NCI-H128 (cell line): Measurements from ENCODE around the gene RIMBP3B.
"Not testable (repeated sequence)": the region's sequence is repeated elsewhere in the genome, so short reads cannot be mapped to it uniquely, and the experiment has no call there.

Experiments used
- DNase-seq: peaks from one replicate; lab custom pipeline; 2025; ENCODE audit not compliant: unreplicated experiment; lab: John Stamatoyannopoulos, UW

Gene RIMBP3B, protein sequence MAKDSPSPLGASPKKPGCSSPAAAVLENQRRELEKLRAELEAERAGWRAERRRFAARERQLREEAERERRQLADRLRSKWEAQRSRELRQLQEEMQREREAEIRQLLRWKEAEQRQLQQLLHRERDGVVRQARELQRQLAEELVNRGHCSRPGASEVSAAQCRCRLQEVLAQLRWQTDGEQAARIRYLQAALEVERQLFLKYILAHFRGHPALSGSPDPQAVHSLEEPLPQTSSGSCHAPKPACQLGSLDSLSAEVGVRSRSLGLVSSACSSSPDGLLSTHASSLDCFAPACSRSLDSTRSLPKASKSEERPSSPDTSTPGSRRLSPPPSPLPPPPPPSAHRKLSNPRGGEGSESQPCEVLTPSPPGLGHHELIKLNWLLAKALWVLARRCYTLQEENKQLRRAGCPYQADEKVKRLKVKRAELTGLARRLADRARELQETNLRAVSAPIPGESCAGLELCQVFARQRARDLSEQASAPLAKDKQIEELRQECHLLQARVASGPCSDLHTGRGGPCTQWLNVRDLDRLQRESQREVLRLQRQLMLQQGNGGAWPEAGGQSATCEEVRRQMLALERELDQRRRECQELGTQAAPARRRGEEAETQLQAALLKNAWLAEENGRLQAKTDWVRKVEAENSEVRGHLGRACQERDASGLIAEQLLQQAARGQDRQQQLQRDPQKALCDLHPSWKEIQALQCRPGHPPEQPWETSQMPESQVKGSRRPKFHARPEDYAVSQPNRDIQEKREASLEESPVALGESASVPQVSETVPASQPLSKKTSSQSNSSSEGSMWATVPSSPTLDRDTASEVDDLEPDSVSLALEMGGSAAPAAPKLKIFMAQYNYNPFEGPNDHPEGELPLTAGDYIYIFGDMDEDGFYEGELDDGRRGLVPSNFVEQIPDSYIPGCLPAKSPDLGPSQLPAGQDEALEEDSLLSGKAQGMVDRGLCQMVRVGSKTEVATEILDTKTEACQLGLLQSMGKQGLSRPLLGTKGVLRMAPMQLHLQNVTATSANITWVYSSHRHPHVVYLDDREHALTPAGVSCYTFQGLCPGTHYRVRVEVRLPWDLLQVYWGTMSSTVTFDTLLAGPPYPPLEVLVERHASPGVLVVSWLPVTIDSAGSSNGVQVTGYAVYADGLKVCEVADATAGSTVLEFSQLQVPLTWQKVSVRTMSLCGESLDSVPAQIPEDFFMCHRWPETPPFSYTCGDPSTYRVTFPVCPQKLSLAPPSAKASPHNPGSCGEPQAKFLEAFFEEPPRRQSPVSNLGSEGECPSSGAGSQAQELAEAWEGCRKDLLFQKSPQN (N-terminal part only)

DNA sequence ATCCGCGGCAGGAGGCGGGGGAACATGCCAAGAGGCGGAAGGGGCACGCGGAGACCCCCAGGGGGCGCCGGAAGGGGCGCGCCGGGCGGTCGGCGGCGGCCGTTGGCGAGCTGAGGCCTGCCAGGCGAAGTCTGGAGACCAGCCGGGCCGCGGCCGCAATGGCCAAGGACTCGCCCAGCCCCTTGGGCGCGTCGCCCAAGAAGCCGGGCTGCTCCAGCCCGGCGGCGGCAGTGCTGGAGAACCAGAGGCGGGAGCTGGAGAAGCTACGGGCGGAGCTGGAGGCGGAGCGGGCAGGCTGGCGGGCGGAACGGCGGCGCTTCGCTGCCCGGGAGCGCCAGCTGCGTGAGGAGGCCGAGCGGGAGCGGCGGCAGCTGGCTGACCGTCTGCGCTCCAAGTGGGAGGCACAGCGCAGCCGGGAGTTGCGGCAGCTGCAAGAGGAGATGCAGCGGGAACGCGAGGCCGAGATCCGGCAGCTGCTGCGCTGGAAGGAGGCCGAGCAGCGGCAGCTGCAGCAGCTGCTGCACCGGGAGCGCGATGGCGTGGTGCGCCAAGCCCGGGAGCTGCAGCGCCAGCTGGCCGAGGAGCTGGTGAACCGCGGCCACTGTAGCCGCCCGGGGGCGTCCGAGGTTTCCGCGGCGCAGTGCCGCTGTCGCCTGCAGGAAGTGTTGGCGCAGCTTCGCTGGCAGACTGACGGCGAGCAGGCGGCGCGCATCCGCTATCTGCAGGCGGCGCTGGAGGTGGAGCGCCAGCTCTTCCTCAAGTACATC lies at the start of gene RIMBP3B:
TSS of gene RIMBP3B (plus strand) at position 51 of the 767 bp plus-strand sequence. CDS start at position 159, 108 bp downstream.
- not testable (repeated sequence) for DNase-seq

DNA sequence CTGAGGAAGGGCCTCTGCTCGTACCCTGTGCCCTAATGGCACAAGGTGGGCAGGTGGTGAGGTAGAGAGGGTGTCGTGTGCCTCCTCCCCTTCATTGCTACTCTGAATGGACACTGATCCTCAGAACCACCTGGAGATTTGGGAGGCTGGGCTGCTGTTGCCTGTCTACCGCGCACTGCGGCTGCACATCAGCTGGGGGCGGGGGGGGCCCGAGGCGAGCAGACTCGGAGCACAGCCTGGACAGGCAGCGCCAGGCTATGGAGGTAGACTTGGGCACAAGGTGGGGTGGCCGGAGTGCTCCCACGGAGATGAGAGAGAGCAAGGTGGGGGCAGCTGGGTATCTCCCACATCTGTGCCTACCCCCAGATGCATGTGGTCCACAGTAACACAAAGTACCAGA lies 26.0 kb upstream of the RIMBP3B start:
- not testable (repeated sequence) for DNase-seq

DNA sequence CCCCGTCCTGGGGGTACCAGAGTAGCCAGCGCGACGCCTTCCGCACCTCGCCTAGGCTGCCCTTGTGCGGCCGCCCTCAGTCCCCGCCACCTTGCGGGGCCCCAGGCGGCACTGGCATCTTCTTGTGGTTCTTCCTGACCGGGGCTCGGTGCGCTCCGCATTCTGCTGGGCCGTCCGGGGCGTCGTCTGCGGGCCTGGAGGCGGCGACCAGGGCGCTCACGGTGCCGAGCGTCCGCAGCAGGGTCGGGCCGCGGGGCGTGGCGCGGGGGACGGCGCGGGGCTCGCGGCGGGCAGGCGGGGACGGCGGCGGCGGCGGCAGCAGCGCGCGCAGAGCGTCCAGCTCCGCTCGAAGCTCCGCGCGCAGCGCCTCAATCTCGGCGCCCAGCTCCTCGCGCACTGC lies 23.0 kb upstream of the RIMBP3B start:
- not testable (repeated sequence) for DNase-seq

DNA sequence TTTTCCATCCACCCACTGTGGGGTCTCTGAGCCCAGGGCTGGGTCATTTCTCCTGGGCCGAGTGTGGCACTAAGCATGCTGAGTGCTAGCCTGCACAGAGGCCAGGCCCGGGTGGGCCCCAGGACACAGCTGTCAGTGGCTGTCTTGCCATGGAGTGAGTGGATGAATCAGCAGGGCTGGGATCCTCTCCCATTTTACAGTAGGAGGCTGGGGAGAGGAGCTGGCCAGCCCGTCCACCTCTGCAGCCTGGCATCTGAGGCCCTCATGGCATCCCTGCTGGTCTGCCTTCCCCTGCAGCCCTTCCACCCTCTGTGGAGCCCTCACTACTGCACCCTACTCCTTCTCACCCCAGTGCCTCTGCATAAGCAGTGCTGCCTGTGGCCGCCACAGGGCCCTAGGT lies 21.1 kb upstream of the RIMBP3B start:
- not testable (repeated sequence) for DNase-seq

DNA sequence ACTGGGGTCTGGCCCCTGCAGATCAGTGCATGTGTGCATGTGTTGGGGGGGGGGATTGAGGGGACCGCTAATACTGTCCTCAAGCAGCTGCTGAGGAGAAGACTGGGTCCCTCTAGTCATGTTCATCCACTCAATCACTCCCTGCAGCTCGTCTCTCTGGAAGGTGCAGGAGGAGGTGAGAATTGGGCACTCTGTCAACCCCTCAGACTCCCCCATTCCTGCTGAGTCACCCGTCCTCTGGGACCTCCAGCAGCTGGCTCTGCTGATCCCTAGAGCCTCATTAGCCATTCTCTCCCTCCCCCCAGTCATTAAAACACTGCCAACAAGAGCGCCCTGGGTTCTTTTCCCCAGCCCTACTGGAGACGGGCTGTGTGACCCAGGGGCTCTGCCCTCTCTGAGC lies 20.5 kb upstream of the RIMBP3B start:
- not testable (repeated sequence) for DNase-seq

DNA sequence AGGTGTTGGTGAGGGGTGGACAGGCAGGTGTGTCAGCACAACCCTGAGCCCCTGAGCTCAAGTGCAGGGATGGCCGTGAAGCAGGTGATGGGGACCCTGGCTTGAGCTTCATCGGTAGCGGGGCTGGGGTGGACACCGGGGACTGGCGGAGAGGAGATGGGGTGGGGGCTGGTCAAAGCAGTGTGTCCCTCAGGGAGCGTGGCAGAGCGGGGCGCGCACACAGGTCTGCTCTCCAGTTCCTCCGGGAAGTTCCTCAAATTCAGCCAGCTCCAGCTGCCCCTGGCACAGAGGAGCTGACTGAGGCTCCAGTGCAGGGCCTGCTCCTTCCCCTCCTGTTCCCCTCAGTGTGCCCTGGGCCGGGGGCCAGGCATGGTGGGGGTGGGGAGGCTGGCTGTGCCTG lies 19.7 kb upstream of the RIMBP3B start:
- DNase-seq = not testable (repeated sequence)

DNA sequence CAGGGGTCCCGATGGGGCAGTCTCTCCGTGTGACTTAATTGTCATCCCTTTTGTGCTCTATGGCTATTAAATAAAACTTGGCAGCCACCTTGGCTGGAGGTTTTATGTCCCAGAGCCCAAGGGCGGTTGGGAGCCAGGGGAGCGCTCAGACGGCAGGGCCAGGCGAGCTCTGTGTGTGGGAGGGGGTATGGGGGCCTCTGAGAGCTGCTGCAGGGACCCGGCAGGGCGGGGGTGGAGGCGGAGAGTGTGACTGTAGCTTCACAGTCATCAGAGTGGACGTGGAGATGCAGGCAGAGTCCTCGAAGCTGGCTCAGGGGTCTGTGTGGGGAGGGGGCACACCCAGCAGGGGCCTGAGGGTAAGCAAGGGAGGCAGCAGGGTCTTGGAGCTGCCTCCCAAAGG lies 19.2 kb upstream of the RIMBP3B start:
- not testable (repeated sequence) for DNase-seq

DNA sequence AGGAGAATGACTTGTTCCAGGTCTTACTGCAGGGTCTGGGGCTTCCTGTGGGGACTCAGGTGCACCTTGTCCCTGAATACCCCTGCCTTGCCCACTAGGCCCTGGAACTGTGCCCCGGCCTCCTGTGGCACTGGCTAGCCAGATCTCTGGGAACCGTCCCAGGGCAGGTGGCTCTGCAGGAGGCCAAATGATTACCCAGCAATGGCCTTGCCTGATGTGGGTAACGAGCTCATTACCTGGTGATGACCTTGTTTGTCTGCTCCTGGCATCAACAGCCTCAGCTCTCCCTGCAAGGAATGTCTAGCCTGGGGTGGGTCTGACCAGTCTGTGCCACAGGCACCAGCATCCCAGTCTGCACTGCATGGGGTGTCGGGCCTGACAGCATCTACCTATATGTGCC lies 18.2 kb upstream of the RIMBP3B start:
- DNase-seq = not testable (repeated sequence)

DNA sequence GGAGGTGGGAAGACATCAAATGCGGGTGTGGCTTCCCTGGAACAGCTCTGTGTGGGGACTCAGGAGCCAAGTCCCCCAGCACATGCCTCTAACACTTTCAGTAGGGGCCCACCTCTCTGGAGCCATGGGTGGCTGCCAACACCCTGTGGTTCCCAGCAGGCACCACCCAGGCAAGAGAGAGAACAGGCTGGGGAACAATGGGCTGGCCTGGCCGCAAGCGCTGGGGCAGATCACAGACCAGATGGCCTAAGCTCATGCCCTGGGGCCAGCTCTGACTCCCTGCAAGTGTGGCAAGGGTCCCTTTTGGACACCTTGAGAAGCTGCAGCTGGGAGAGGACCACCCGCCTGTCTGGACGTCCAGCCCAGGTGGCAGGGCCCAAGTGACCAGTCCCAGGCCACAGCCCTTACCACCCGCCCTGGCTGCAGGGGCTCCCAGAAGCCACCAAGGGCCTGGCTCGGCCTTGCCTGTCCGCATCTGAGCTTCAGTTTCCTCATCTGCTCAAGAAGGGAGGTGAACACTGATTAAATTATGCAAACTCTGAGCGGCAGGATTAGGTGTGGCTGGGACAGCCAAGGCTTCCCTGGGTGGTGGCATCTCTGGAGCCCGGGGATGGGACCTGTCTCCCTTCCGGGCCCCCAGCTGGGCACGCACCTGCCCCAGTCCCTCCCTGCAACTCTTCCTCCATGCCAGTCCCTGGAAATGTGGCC lies 14.8 kb upstream of the RIMBP3B start:
- DNase-seq = not testable (repeated sequence)

DNA sequence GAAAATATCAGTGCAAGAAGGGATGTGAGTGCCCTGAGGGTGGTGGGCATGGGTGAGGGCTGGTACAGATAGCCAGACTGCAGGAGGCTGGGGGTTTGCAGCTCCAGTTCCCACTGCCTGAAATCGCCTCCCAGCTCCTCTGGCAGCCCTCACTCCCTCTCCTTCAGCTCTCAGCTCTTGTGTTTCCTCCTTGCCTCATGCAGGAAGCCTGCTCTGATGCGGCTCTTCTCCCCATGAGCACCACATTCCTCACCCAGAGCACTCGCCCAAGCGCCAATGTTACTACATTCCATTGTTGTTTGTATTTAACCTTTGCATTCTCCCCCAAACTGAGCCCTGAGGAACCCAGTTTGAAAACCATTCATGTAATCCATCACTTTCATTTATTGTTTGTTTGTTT lies 7.7 kb upstream of the RIMBP3B start:
- DNase-seq = not testable (repeated sequence)

DNA sequence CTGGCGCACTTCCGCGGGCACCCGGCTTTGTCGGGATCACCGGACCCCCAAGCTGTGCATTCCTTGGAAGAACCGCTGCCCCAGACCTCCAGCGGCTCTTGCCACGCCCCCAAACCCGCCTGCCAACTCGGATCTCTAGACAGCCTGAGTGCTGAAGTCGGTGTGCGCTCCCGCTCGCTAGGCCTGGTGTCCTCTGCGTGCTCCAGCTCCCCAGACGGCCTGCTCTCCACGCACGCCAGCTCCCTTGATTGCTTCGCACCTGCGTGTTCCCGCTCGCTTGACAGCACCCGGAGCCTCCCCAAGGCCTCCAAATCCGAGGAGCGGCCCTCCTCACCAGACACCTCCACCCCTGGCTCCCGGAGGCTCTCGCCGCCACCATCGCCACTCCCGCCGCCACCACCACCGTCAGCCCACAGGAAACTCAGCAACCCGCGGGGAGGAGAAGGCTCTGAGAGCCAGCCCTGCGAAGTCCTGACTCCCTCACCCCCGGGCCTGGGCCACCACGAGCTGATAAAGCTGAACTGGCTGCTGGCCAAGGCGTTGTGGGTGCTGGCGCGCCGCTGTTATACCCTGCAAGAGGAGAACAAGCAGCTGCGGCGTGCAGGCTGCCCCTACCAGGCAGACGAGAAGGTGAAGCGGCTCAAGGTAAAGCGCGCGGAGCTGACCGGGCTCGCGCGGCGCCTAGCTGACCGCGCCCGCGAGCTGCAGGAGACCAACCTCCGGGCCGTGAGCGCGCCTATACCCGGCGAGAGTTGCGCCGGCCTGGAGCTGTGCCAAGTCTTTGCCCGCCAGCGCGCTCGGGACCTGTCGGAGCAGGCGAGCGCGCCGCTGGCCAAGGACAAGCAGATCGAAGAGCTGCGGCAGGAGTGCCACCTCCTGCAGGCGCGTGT lies 1.2 kb downstream of the RIMBP3B start:
- not testable (repeated sequence) for DNase-seq

DNA sequence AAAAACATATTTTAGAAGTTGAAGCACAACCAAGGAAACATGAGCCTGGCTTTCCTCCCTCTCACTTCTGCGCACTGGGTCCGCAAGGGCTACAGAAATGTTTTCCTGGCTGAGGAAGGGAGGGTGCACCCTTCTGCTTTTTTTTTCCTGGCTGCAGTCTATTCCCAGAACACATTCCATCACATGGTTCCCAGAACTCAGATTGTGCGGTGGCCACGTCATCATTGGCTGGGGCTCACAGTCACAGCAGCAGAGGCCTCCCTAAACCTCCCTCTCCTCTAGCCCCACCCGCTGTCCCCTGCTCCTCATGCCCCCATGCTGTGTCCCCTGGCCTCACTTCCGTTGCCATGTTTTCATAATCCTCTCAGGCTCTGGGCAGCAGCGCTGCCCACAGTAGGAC lies 5.9 kb downstream of the RIMBP3B start:
- DNase-seq = not testable (repeated sequence)

DNA sequence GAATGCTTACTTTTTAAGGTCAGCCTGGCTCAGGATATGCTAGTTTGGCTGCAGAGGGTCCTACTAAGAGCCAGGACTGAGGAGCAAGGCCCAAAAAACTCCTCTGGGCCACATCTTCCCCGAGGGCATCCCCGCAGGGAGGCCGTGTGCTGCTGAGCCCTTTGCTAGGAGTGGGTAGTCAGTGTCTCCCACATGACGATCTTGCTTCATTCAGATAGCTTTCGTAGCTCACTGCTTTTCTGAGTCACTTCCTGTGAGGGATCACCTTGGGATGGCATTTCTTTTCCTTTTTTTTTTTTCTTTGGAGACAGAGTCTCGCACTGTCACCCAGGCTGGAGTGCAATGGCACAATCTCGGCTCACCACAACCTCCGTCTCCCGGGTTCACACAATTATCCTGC lies 6.5 kb downstream of the RIMBP3B start:
- not testable (repeated sequence) for DNase-seq

DNA sequence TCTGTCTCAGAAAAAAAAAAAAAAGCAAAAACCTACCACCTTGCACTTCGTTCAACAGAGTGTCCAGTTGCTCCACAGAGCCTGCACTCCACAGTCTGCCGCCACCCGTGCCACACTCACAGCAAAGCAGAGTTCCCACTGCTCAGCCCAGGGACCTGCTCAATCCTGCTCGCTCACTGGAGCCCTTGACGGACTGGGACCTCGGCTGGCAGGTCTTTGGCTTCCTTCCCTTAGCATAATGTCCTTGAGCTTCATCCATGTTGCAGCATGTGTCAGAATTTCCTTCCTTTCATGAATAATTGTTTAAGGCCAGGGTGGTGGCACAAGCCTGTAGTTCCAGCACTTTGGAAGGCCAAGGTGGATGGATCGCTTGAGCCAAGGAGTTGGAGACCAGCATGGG lies 11.1 kb downstream of the RIMBP3B start:
- not testable (repeated sequence) for DNase-seq

DNA sequence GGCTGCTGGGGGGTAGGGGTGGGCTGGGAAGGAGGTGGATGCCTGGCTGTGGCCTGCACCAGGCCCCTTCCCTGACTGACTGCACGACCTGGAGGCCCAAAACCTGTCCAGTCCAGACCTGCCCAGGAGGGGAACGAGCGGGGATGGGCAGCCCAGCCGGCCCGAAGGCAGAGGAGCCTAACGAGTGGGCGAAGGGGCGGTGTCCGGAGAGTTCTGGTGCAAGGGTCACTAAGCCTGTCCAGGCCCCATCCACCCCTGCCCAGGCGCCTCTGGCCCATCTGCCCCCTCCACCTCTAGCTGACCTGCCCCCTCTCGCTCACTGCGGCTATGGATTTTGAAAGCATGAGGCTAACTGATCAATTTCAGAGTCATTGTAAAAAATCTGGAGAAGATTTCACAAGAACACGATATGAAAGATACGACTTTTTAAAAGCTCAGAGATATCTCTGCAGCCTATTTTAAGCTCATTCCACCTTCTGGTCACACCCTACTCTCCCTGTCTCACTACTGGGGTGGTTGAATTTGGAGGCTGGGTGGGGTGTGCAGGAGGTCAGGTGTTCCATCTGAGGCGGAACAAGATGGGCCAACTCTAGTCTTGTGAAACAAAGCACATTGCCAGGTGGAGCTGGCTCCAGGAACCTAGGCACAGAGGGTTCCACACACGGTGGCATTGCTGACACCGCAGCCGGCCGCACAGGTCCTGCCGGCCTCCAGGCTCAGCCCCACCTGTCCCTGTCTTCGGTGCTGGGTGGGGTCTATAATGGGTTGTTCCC lies 17.8 kb downstream of the RIMBP3B start:
- DNase-seq = not testable (repeated sequence)

DNA sequence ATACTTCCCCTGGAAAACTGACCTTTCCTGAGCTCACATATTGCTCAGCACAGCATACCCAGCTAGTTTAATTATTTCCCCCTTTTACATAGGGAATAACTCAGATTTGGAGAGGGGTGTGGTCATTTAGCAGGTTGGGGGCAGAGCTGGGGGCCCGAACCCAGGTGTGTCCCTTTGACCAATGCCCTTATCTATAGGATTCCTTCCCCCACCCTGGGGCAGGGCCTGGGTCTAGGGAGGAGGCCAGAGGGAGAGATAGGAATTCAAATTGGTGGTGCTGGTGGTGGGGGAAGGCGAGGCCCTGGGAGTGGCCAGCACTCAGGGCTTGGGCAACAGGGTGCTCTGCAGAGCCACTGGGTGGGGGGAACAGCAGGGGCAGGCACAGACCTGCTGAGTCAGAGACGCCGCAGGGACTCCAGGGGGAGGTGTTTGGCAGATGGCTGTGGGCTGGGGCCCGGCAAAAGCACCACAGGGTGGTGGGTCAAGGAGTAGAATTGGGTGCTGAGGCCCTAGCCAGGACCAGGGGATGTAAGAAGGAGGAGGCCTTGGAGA lies 19.3 kb downstream of the RIMBP3B start:
- not testable (repeated sequence) for DNase-seq

DNA sequence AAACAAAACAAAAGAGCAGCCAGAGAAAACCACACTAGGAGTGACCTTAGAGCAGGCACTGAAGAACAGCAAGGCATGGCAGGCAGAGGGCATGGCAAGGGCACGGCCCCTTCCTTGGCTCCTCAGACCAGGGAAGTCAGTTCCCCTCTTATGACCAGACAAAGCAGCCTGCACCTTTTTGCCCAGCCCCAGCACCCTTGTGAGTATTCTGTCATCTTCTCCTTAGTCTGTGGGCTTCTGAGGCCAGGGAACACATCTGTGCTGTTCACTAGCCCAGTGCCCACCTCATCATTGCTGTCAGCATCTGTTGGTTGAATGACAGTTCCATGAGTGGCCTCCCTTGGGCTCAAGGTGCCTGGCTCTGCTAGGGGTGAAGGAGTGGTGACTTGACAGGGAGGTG lies 23.6 kb downstream of the RIMBP3B start:
- DNase-seq = not testable (repeated sequence)
